ENCODE measurements around the gene BUB3. TPM values are rescaled to one million over a fixed set of nuclear protein-coding genes. Genes with fewer than 3 reads are reported as not detected.

BUB3 gene
- total RNA-seq, 1 donor from 2014 or later: 97.0 TPM

- Mint-ChIP-seq H3K36me3 (ENCODE audit: unreplicated experiment) (peaks cover 7% of the 10 kb centered on the region), H3K9me3 (ENCODE audit: unreplicated experiment) (peaks cover 10% of the 10 kb centered on the region), H3K4me1 (ENCODE audit: unreplicated experiment) (no peaks in the 10 kb centered on the region), H3K27ac (ENCODE audit: unreplicated experiment) (no peak overlapping the region), H3K27me3 (ENCODE audit: unreplicated experiment) (no peaks in the 10 kb centered on the region), H3K4me3 (ENCODE audit: unreplicated experiment) (no peak overlapping the region)
- TF ChIP-seq CTCF (IDR thresholded peaks at IDR 0.05): no peak
- DNase-seq (ENCODE audit: extremely low spot score, unreplicated experiment): no peak
Measured at GRCh38 chr10:123204127-123204461, 49.9 kb downstream of the BUB3 start.

GRCh38 chr10:123205041-123205440 lies 50.8 kb downstream of the BUB3 start:
- TF ChIP-seq CTCF (IDR thresholded peaks at IDR 0.05): no peak
- no peaks in the 10 kb centered on the region for H3K4me1 Mint-ChIP-seq (ENCODE audit: unreplicated experiment)
- H3K36me3 Mint-ChIP-seq (ENCODE audit: unreplicated experiment): peaks cover 7% of the 10 kb centered on the region

GRCh38 chr10:123212063-123212462 lies 57.9 kb downstream of the BUB3 start:
- TF ChIP-seq CTCF (IDR thresholded peaks at IDR 0.05): no peak
- Mint-ChIP-seq H3K9me3 (ENCODE audit: unreplicated experiment) (peaks cover 24% of the 10 kb centered on the region), H3K4me1 (ENCODE audit: unreplicated experiment) (no peaks in the 10 kb centered on the region), H3K4me3 (ENCODE audit: unreplicated experiment) (no peak overlapping the region), H3K27me3 (ENCODE audit: unreplicated experiment) (no peaks in the 10 kb centered on the region), H3K36me3 (ENCODE audit: unreplicated experiment) (peaks cover 5% of the 10 kb centered on the region), H3K27ac (ENCODE audit: unreplicated experiment) (no peak overlapping the region)
- no peak for DNase-seq (ENCODE audit: extremely low spot score, unreplicated experiment)

More at GRCh38 chr10:123205041-123205440, 50.8 kb downstream of the BUB3 start:
- no peak for DNase-seq (ENCODE audit: extremely low spot score, unreplicated experiment)
- Mint-ChIP-seq H3K4me3 (ENCODE audit: unreplicated experiment) (no peak overlapping the region), H3K9me3 (ENCODE audit: unreplicated experiment) (peaks cover 10% of the 10 kb centered on the region), H3K27me3 (ENCODE audit: unreplicated experiment) (no peaks in the 10 kb centered on the region), H3K27ac (ENCODE audit: unreplicated experiment) (no peak overlapping the region)

GRCh38 chr10:123212640-123213039 lies 58.4 kb downstream of the BUB3 start:
- no peak overlapping the region for H3K4me3 Mint-ChIP-seq (ENCODE audit: unreplicated experiment)
- H3K27ac Mint-ChIP-seq (ENCODE audit: unreplicated experiment): no peak overlapping the region
- H3K27me3 Mint-ChIP-seq (ENCODE audit: unreplicated experiment): no peaks in the 10 kb centered on the region
- TF ChIP-seq CTCF (IDR thresholded peaks at IDR 0.05): no peak
- peaks cover 5% of the 10 kb centered on the region for H3K36me3 Mint-ChIP-seq (ENCODE audit: unreplicated experiment)
- DNase-seq (ENCODE audit: extremely low spot score, unreplicated experiment): no peak
- H3K4me1 Mint-ChIP-seq (ENCODE audit: unreplicated experiment): no peaks in the 10 kb centered on the region
- H3K9me3 Mint-ChIP-seq (ENCODE audit: unreplicated experiment): peaks cover 26% of the 10 kb centered on the region

- peak; percentile 42 for DNase-seq (ENCODE audit: extremely low spot score, unreplicated experiment)
- no peaks in the 10 kb centered on the region for H3K27me3 Mint-ChIP-seq (ENCODE audit: unreplicated experiment)
- no peak overlapping the region for H3K27ac Mint-ChIP-seq (ENCODE audit: unreplicated experiment)
- peaks cover 20% of the 10 kb centered on the region for H3K9me3 Mint-ChIP-seq (ENCODE audit: unreplicated experiment)
- TF ChIP-seq CTCF (IDR thresholded peaks at IDR 0.05): no peak
- no peaks in the 10 kb centered on the region for H3K4me1 Mint-ChIP-seq (ENCODE audit: unreplicated experiment)
- H3K4me3 Mint-ChIP-seq (ENCODE audit: unreplicated experiment): no peak overlapping the region
- peaks cover 2% of the 10 kb centered on the region for H3K36me3 Mint-ChIP-seq (ENCODE audit: unreplicated experiment)
Measured at GRCh38 chr10:123213192-123213591, 59.0 kb downstream of the BUB3 start.

Other genes with a start within 250 kb of the BUB3 start
- not detected in 2 replicates for gene FAM24A, start 243.8 kb upstream of the BUB3 start, total RNA-seq
- gene C10orf88, start 200.2 kb upstream of the BUB3 start, total RNA-seq: 9.4 and 10.0 TPM in 2 replicates
- 5.9 and 6.1 TPM in 2 replicates for gene PSTK, start 174.0 kb upstream of the BUB3 start, total RNA-seq
- 10.5 and 16.0 TPM in 2 replicates for gene IKZF5, start 145.6 kb upstream of the BUB3 start, total RNA-seq
- 17.5 and 19.5 TPM in 2 replicates for gene ACADSB, start 145.4 kb upstream of the BUB3 start, total RNA-seq
- not detected in 2 replicates for gene HMX3, start 18.4 kb upstream of the BUB3 start, total RNA-seq
- not detected in 2 replicates for gene HMX2, start 6.3 kb upstream of the BUB3 start, total RNA-seq

All from osteocyte (in vitro differentiated cells).